ENCODE measurements around the gene LONP1.
"Not testable (repeated sequence)": the region's sequence is repeated elsewhere in the genome, so short reads cannot be mapped to it uniquely, and the experiment has no call there.

LONP1 gene

GRCh38 chr19:5711025-5711424 is 8.9 kb downstream of the LONP1 start:
- DNase-seq (ENCODE audit: low read depth) = no peak

DNA sequence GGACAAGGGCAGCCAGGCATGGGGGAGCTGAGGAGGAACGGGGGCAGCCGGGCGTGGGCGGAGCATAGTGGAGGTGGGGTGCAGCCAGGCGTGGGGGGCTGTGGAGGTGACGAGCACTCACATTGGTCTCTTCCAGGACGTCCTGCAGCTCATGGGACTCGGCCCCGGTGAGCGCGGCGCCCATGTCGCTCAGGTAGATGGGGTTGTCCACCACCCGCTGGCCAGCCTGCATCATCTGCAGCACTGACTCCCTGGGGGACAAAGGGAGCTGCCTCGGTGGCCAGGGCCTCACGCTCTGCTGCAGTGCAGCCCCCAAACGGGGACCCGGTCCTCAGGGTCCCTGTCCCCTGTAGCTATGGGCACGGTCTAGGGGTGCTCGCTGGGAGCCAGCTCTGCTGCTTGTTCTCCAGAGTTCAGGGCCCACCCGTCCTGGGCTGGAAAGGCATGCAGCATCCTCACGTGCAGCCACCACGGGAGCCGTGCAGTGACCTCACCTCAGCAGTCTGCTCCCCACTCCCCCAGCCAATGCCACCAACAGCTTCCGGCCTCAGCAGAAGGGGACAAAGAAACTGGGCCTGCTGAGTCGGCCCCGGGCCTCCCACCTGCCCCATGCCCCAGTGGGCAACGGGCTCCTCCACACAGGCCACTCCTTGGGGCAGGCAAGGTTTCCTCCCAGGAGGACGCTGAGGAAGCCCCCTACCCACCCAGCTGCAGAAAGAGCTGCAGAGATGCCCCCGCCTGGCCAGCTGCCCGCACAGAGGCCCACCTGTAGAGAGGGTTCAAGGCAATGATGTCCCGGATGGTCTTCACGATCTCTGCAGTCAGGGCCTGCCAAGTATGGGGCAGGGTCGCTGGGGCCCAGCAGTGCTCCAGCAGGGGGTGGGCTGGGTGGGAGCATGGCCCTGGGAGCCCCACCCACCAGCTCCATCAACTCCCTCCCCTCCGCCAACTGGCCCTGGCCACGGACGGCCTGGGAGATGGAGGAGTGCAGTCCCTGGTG is 12.1 kb downstream of the LONP1 start:
- no peak for DNase-seq (ENCODE audit: low read depth)

DNA sequence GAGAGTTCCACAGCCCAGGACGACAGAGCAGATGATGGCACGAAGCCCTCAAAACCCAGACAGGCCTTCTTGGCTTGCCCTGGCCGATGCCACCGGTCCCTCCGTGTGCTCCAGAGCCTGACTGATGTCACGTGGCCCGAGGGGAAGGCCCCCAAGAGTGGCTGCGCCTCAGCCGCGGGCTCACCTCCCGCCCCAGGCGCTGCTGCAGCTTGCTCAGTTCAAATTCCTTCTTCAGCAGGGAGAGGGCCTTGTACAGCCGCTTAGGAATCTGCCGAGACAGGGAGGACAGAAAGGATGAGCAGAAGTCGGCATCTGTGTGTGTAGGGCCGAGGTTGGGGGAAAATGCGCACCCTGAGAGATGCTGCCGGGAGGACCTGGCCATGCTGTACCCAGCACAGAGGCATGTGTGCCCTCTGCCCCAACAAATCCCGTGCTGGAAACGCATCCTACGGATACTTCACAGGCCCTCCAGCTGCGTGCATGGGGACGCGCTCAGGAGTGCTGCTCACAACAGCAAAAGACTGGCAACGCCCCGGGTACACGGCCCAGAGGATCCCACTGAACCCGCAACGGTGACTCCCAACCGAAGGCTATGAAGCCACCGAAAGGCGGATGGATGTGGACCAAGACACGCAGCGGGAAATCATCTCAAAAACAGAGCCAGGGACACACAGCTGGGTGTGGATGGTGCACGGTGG is 12.9 kb downstream of the LONP1 start:
- DNase-seq (ENCODE audit: low read depth) = no peak

- no peak for DNase-seq (ENCODE audit: low read depth)
These were observed 14.4 kb downstream of the LONP1 start for GRCh38 chr19:5705552-5705951.

- no peak for DNase-seq (ENCODE audit: low read depth)
These were observed 15.8 kb downstream of the LONP1 start for GRCh38 chr19:5703819-5704818.

DNA sequence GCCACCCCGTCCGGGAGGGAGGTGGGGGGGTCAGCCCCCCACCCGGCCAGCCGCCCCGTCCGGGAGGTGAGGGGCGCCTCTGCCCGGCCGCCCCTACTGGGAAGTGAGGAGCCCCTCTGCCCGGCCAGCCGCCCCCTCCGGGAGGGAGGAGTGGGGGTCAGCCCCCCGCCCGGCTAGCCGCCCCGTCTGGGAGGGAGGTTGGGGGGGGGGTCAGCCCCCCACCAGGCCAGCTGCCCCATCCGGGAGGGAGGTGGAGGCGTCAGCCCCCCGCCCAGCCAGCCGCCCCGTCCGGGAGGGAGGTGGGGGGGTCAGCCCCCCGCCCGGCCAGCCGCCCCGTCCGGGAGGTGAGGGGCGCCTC is 17.9 kb downstream of the LONP1 start:
- DNase-seq (ENCODE audit: low read depth) = not testable (repeated sequence)

- DNase-seq (ENCODE audit: low read depth) = no peak
These were observed 19.4 kb downstream of the LONP1 start for GRCh38 chr19:5700455-5701092.

DNA sequence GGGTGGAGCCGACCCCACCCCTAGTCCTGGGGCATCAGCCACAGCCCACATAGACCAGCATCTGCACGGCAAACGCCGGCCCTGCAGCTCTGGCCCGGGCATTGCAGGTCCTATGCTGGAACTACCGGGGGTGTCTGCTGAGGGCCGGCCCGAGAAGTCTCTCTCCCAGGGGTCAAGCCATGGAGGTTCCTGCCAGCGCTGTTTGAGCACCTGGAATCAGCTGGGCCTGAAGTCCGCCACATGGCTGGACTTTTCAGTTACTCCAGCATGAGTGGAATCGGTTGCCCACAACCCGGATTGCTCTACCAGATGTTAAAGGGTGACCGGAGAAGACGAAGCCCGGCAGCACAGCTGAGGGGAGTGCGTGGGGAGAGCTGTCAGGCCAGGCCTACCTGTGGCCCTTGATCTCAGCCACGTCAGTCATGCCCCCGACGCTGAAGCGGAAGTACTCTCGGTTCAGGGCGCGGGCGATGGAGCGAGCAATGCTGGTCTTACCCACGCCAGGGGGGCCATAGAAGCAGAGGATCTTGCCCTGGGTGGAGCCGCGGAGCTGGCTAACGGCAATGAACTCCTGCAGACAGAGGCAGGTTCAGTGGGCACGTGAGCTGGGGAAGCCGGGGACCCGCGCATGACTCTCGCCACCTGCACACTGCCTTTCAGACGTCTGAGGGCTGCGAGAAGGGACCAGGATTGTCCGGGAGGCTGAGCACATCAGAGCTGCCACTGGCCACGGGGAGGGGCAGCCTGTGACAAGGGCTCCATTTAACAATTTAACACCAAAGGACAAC is 21.1 kb downstream of the LONP1 start:
- DNase-seq (ENCODE audit: low read depth) = no peak

DNA sequence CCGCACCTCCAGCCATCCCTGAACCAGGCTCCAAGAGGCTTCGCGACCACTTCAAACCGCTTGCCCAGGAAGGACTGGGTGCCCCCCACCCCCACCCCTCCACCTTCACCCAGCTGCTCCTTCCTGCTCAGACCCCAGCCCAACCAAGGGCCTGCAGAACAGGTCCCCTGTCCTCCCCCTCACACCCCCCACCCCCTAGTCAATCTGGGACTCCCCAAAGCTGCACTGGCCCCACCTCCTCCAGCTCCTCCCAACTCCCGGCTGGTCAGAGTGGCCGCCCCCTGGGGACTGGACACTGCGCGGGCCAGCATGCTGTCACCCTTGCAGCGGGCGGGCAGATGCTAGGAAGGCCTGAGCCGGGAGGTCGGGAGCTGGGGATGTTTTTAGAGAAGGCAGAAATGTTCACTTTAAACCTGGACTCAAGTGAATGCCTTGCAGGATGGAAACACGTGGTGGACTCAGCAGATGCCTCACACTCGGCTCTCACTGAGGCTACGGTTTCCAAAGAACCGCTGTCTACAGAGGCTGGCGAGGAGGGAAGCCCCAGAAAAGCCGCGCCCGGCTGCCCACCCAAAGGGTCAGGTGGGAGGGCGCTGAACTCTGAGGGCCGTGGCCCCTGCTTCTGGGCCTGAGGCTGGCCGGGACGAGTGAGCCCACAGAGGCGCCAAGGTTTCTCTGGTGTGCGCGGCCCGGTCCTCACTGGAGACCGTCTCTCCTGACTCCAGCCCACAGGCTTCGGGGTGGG is 21.9 kb downstream of the LONP1 start:
- no peak for DNase-seq (ENCODE audit: low read depth)

GRCh38 chr19:5697022-5697889 is 22.7 kb downstream of the LONP1 start:
- no peak for DNase-seq (ENCODE audit: low read depth)

DNA sequence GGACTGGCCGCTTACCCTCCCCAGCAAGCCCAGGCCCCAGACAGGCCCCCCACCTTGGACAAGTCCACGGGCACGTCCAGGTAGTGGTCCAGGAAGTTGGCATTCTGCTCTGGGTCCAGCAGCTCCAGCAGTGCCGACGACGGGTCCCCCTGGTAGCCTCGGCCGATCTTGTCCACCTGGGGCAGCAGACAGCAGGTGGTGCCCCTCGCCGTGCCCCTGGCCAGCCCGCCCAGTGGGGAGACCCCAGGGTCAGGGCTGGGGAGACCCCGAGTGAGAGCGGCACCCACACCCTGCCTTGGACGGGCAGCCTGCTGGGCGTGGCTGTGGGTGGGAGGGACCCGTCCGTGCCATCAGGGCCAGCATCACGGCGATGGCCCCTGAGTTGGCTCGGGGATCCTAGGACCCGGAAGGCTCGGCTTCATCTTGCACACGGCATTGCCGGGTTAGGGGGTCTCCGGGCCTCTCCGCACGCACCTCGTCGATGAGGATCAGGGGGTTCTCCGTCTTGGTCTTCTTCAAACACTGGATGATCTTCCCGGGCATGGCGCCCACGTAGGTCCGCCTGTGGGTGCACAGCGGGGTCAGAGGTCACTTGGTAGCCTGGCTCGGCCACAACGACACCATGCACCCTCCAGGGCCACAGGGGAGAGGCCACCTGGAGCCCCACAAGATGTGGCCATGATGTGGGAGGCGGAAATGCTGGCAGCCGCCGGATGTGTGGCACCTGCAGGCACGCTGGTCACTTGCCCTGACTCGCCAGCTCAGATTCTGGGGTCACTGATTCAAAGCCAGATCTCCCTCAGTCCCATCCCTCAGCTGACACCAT is 23.5 kb downstream of the LONP1 start:
- DNase-seq (ENCODE audit: low read depth) = no peak

GRCh38 chr19:5695649-5696195 is 24.2 kb downstream of the LONP1 start:
- DNase-seq (ENCODE audit: low read depth) = no peak

DNA sequence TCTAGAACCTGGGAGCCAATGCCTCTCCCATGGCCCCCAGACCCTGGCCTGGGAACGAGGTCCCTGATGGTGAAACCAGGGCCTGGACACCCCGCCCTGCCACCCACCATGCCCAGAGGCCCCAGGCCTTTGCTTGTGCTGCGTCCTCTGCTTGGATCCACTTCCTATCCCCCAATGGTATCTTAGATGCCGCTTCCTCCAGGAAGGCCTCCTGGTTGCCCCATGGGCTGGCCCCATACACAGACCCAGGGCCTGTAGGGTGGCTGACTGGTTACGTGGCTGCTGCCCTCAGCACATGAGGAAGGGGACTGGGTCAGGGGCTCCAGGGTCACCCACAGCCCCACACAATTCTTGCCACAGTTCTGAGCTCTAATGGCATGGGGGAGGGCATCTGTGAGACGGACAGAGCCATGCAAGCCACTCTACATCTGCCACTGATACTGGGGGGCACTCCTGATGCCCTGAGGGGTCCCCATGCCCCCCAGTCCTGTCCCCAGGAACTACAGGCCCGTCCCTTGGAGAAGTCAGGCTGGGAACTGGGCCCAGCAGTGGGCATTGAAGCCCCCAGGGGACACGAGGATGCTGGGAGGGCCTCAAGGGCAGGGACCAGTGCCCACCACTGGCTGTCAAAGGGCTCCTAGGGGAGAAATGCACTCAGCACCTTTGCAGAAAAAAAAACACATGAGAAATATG is 24.8 kb downstream of the LONP1 start:
- DNase-seq (ENCODE audit: low read depth) = no peak

DNA sequence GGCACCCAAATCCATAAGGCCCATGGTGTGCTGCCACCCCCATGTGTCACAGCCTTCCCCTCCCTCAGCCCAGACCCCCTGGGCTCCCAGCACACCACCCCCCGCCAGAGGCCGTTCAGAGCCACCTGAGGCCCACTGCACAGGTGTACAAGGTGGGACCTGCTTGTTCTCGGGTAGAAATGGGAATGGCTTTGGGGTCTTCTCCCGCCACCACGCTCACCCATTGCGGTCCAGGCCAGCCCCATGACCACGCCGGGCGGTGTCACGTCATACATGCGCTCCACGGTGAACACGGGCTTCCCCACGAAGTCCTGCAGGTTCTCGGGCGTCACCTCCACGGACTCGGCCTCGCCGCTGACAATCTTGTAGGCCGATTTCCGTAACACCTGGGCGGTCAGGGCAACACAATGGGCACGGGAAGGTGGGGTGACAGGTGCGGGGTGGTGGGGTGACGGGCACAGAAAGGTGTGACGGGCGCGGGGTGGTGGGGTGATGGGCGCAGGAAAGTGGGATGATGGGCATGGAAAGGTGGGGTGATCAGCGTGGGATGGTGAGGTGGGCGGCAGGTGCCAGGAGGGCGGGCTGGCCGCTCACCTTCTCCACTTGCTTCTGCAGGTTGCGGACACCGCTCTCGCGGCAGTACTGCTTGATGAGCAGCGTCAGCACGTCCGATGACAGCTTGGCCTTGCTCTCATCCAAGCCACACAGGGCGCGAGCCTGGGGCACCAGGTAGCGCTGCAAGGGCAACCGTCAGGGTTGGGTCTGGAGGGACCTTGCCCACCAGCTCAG is 25.6 kb downstream of the LONP1 start:
- DNase-seq (ENCODE audit: low read depth) = no peak

DNA sequence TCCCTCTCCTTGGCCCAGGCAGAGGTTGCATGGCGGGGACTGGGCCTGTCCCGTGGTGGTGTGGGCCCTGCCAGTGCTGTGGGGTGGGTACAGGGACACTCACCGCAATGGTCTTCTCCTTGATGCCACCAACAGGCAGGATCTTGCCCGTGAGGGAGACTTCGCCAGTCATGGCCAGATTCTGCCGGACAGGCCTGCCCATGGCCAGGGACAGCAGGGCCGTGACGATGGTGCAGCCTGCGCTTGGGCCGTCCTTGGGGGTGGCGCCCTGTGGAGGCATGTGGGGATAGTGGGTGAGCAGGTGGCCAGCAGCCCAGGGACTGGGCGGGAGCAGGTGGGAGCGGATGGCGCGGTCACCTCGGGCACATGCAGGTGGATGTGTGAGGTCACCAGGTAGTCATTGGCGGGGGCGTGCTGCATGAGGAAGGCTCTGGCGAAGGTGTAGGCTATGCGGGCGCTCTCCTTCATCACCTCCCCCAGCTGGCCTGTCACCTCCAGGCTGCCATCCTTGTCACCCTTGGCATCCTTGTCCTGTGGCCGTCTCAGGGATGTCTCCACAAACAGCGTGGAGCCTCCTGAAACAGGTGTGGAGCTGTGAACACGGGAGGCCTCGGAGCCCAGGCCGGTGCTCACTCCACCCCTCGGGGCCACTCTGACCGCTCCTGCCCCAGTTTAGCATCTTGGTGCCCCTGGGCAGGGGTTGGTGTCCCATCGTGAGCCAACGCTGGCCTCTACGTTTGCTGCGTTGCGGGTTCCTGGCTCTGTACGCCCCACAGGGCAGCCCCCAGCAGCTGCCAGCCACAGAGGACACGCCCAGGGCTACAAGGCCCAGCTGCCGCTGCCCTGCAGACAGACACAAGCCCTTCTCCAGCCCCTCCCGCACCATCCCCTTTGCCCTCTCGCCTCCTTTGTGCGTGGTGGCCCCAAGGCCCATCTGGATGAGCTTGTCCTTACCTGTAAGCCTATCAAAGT is 26.5 kb downstream of the LONP1 start:
- DNase-seq (ENCODE audit: low read depth) = no peak
